AG10803 (cell line): ENCODE results near the gene NT5M.

Experiments used
- DNase-seq: peaks from one replicate; pipeline ENCODE4 v3.0.0; 2010; ENCODE audit warnings: low read depth
- H3K4me3 ChIP-seq: 2 replicates; pipeline ENCODE4 v1.5.1; 2011; ENCODE audit warnings: mild to moderate bottlenecking, low read length, control low read depth
- CTCF ChIP-seq: conservative IDR thresholded peaks from 2 replicates; pipeline ENCODE4 v1.5.1; 2011; ENCODE audit warnings: mild to moderate bottlenecking, low read length, control low read depth, inconsistent platforms

Gene NT5M

GRCh38 chr17:17315142-17315821, 12.1 kb downstream of the NT5M start:
- TF ChIP-seq CTCF = no peak
- no peak for DNase-seq
- H3K4me3 ChIP-seq = no peak overlapping the region

GRCh38 chr17:17320188-17320910, 17.2 kb downstream of the NT5M start:
- no peak for DNase-seq
- TF ChIP-seq CTCF = no peak
- no peak overlapping the region for H3K4me3 ChIP-seq

GRCh38 chr17:17320911-17321220, 17.7 kb downstream of the NT5M start:
- TF ChIP-seq CTCF = no peak
- H3K4me3 ChIP-seq = no peak overlapping the region
- DNase-seq = no peak

- no peak for TF ChIP-seq CTCF
- DNase-seq = no peak
These were observed 18.3 kb downstream of the NT5M start for GRCh38 chr17:17321356-17322025.

GRCh38 chr17:17322516-17323510, 19.6 kb downstream of the NT5M start:
- no peak for TF ChIP-seq CTCF
- H3K4me3 ChIP-seq = no peak overlapping the region
- no peak for DNase-seq

More at GRCh38 chr17:17321356-17322025, 18.3 kb downstream of the NT5M start:
- no peak overlapping the region for H3K4me3 ChIP-seq

- no peak for TF ChIP-seq CTCF
- DNase-seq = no peak
- H3K4me3 ChIP-seq = no peak overlapping the region
These were observed 21.4 kb downstream of the NT5M start for GRCh38 chr17:17324616-17325015.
